Upper lobe of left lung (tissue), 4 donors: Measurements from ENCODE around the gene SUSD6.

ENCODE experiments used
- CTCF ChIP-seq, 6 experiments: fragments of 450-650 bp in 4 of 6; fragments of 200-600 bp in 2 of 6; sonication (generic) in 2 of 6; IDR thresholded peaks; one replicate each; pipeline ENCODE4 v1.5.1; 2016 to 2019; ENCODE audit warnings: antibody characterized with exemption in 6 of 6
- EP300 ChIP-seq, 4 donors: sonication (generic); formaldehyde crosslinking; IDR thresholded peaks; one replicate each; pipeline ENCODE4 v1.5.1; 2017; ENCODE audit warnings: antibody characterized with exemption in 4 of 4, control low read depth in 2 of 4
- POLR2A ChIP-seq, 4 donors: fragments of 450-650 bp; IDR thresholded peaks; one replicate each; pipeline ENCODE4 v1.5.1; 2016 to 2017; ENCODE audit warnings: antibody characterized with exemption in 4 of 4, mild to moderate bottlenecking in 2 of 4
- POLR2AphosphoS5 ChIP-seq, 2 donors: sonication (generic); formaldehyde crosslinking; IDR thresholded peaks; one replicate each; pipeline ENCODE4 v1.5.1; 2017; ENCODE audit warnings: antibody characterized with exemption in 2 of 2

GRCh38 chr14:69716478-69717187 is 105.2 kb downstream of the SUSD6 start:
- no peak for TF ChIP-seq POLR2AphosphoS5 (IDR thresholded peaks at IDR 0.05)
- TF ChIP-seq CTCF (IDR thresholded peaks at IDR 0.05), result no peak
- TF ChIP-seq POLR2A (IDR thresholded peaks at IDR 0.05), result no peak
- TF ChIP-seq EP300 (IDR thresholded peaks at IDR 0.05), result no peak
